K562 (cell line): ENCODE data around the gene ARIH1. TPM values are rescaled to one million over a fixed set of nuclear protein-coding genes. Genes with fewer than 3 reads are reported as not detected.
A peak's percentile ranks its signal among the peaks of the same experiment; 100 is the strongest.
"Not testable (repeated sequence)": the region's sequence is repeated elsewhere in the genome, so short reads cannot be mapped to it uniquely, and the experiment has no call there.

Source experiments
- ATAC-seq: fragments of 200-7000 bp; cut with Tn5 transposase; 3 replicates; pipeline ENCODE4 v1.9.1; 2020; ENCODE audit warnings: moderate library complexity
- BruUV-seq: library from RNA; stranded (reverse); fragments of 400-500 nt; replicated peaks from 2 replicates; lab custom pipeline; 2021; lab: Mats Ljungman, UMichigan
- CTCF ChIA-PET: fragments of 300-600 bp; formaldehyde crosslinking; extraction: SDS; loops from one replicate; lab custom pipeline; 2021; ENCODE audit warnings: low intra/inter-chr PET ratio; lab: Yijun Ruan, JAX
- POLR2A ChIA-PET: fragments of 300-600, 350-650 bp; sonication (Branson Sonifier 250); formaldehyde crosslinking; extraction: SDS; loops from one replicate; lab custom pipeline; 2021; ENCODE audit warnings: antibody characterized with exemption, inconsistent platforms; lab: Yijun Ruan, JAX
- DNase-seq, 4 experiments: peaks; one replicate each; pipeline versions ENCODE4 v3.0.0 to v3.0.0-alpha.2; 2011 to 2018; ENCODE audit warnings: low spot score in 3 of 4, mixed read lengths in 3 of 4; ENCODE audit errors: extremely low read depth in 1 of 4
- FAIRE-seq: peaks from 2 replicates; lab custom pipeline; 2011; peaks lifted over from hg19 to GRCh38; lab: Jason Lieb, UNC
- H2AFZ ChIP-seq: 2 replicates; pipeline ENCODE4 v1.6.0; 2011; ENCODE audit warnings: low read depth, low read length, control low read depth, inconsistent platforms
- H3K27ac ChIP-seq: fragments of 200-600 bp; 3 replicates; pipeline ENCODE4 v1.8.0; 2011; ENCODE audit warnings: low read depth, mild to moderate bottlenecking, control low read depth, inconsistent platforms, low read length, moderate library complexity, mixed read lengths; ENCODE audit errors: extremely low read depth
- H3K27me3 ChIP-seq, 2 experiments: fragments of 300-600 bp in 1 of 2; 2 replicates in 1 of 2; 3 replicates in 1 of 2; pipeline versions ENCODE4 v1.6.0 to v1.8.0; 2011; ENCODE audit warnings: inconsistent platforms in 2 of 2, low read length in 2 of 2, mild to moderate bottlenecking in 1 of 2, mixed read lengths in 1 of 2, moderate library complexity in 1 of 2; ENCODE audit not compliant: control insufficient read depth in 2 of 2, insufficient read depth in 2 of 2
- H3K36me3 ChIP-seq: fragments of 300-600 bp; 3 replicates; pipeline ENCODE4 v1.8.0; 2011; ENCODE audit warnings: mild to moderate bottlenecking, low read length, inconsistent platforms; ENCODE audit not compliant: control insufficient read depth, insufficient read depth
- H3K4me1 ChIP-seq, 2 experiments: fragments of 200-600 bp in 1 of 2; replicated peaks in 1 of 2; 2 replicates in 1 of 2; 3 replicates in 1 of 2; pipeline versions ENCODE4 v1.5.1 to v1.8.0; 2011; ENCODE audit warnings: inconsistent platforms in 2 of 2, low read length in 2 of 2, mild to moderate bottlenecking in 1 of 2, mixed read lengths in 1 of 2, moderate library complexity in 1 of 2; ENCODE audit not compliant: control insufficient read depth in 2 of 2, insufficient read depth in 2 of 2
- H3K4me2 ChIP-seq: 2 replicates; pipeline ENCODE4 v1.6.1; 2011; ENCODE audit warnings: low read length, control low read depth, inconsistent platforms, mixed read lengths; ENCODE audit not compliant: insufficient read depth
- H3K4me3 ChIP-seq: fragments of 200-600 bp; sonication (generic), shearing (Covaris generic); 2 replicates; pipeline ENCODE4 v1.5.1; 2016; ENCODE audit warnings: control low read depth, inconsistent platforms
- H3K79me2 ChIP-seq: fragments of 200-600 bp; 3 replicates; pipeline ENCODE4 v1.8.0; 2011; ENCODE audit warnings: low read length, inconsistent platforms; ENCODE audit not compliant: control insufficient read depth, insufficient read depth
- H3K9ac ChIP-seq, 2 experiments: 2 replicates each; pipeline versions ENCODE4 v1.6.0 to v1.6.1; 2011; ENCODE audit warnings: low read depth in 2 of 2, low read length in 2 of 2, control low read depth in 1 of 2, inconsistent platforms in 1 of 2, mild to moderate bottlenecking in 1 of 2, mixed read lengths in 1 of 2; ENCODE audit not compliant: insufficient read depth in 1 of 2
- H3K9me1 ChIP-seq: one replicate; pipeline ENCODE4 v1.6.0; 2011; ENCODE audit warnings: inconsistent platforms, mild to moderate bottlenecking, low read length, moderate library complexity; ENCODE audit not compliant: control insufficient read depth, insufficient read depth
- H3K9me3 ChIP-seq: replicated peaks from 2 replicates; pipeline ENCODE4 v1.5.1; 2011; ENCODE audit warnings: low read depth, low read length, inconsistent platforms; ENCODE audit not compliant: control insufficient read depth, insufficient read depth
- H4K20me1 ChIP-seq: replicated peaks from 2 replicates; pipeline ENCODE4 v1.6.1; 2011; ENCODE audit warnings: low read length, inconsistent platforms, mixed read lengths; ENCODE audit not compliant: control insufficient read depth, insufficient read depth
- WGBS: fragments of 100-300 bp; shearing (Covaris generic); methylation state at CpG from one replicate; pipeline ENCODE4 v1.1.6; 2016; ENCODE audit warnings: low coverage, mixed read lengths; ENCODE audit not compliant: insufficient coverage; ENCODE audit errors: missing lambda C conversion rate; 5-methylcytosine and 5-hydroxymethylcytosine counted together
- in situ Hi-C: fragments of 300-500 bp; cut with MboI; formaldehyde crosslinking; loops from 4 replicates; pipeline ENCODE4 v1.15.0; 2018; ENCODE audit warnings: inconsistent platforms, mixed read lengths
- intact Hi-C: fragments of 100-400 bp; cut with micrococcal nuclease; formaldehyde crosslinking; loops from 2 replicates; pipeline ENCODE4 v1.14.2; 2022
- microRNA counts: library from miRNA; unstranded; fragments of <30 nt; microRNA quantifications from one replicate; lab custom pipeline; 2016
- polyA plus RNA-seq, 8 experiments: library from polyadenylated mRNA; depleted of rRNA in 4 of 8; stranded (reverse) in 5 of 8; unstranded in 3 of 8; fragments of >200 nt; fragmentation: Nextera tagmentation in 2 of 8; fragmentation: Illumina TruSeq in 1 of 8; extraction: Ambion mirVana in 2 of 8; extraction: Trizol in 1 of 8; gene quantifications; 2 replicates each; pipeline versions ENCODE4 v1.2.1 to v1.2.3, GENCODE V29; 2011 to 2014; ENCODE audit warnings: inconsistent platforms in 1 of 8, missing spikeins in 1 of 8
- total RNA-seq, 7 experiments: library from RNA; depleted of rRNA in 6 of 7; stranded (reverse); fragments of >200 nt in 6 of 7; fragmentation: Illumina TruSeq in 2 of 7; extraction: Trizol in 2 of 7; gene quantifications; 2 replicates each; pipeline versions ENCODE4 v1.2.1 to v1.2.3, GENCODE V29; 2011 to 2021; ENCODE audit warnings: low replicate concordance in 1 of 7

Gene ARIH1
- total and polyA plus RNA-seq, 9 of the 15 experiments (the other 6 are each of a cell fraction or from before 2014, with no cell fraction given) = 17.7 to 125 (median 31.4) TPM

DNA sequence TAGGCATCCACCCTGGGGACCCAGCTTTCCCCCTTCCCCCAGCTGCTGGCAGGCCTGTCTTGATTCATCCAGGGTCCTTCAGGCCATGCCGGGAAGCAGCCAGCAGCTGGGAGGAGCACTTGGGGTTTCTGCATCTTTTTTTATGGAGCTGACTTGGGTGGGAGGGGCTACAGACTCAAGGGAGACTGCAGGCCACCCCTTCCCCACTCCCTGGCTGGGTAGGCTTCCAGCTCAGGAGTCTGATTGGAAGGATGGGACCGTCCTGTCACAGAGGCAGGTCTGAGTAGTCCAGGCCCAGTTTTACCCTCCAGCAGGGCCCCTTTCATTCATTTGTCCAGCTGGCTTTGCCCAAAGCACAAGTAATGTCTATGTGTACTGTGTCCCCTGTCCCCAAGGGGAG is 168.1 kb downstream of the ARIH1 start:
- in situ Hi-C loops = loop anchor here (25.0 kb wide), 1 partner anchor 1645 kb away; no protein-coding TSS in a partner anchor
- CTCF ChIA-PET, FAIRE-seq: not testable (repeated sequence)

DNA sequence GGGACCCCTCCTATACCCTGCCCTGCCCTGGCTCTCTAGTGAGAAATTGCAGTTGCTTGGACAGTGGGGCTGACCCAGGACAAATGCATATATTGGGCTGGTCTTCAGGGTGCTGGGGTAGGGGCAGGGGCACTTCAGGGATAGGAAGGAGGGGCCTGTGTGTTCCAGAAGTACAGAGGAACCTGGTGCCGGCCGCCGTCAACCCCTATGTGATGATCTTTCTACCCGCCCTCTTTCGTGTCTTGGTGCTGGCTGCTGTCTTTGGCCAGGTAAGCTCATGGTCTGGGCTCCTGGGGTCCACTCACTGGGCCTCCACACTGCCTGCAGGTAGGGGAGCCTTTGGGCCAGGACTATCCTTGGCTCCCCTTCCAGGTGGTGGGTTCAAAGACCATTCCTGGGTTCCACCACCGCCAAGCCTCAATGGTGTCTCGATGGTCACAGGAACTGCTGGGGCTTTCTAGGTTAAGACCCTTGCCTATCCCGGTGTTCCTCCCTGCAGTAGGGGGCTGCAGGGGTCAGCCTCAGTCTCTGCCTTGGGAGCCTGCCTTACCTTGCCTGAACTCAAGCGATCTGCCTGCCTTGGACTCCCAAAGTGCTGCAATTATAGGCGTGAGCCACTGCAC is 174.6 kb downstream of the ARIH1 start:
- DNase-seq, H4K20me1 ChIP-seq, H3K4me3 ChIP-seq, BruUV-seq, H3K79me2 ChIP-seq, FAIRE-seq, H3K9me3 ChIP-seq, H3K27ac ChIP-seq, intact Hi-C loops, H3K27me3 ChIP-seq, H2AFZ ChIP-seq, H3K9ac ChIP-seq, H3K9me1 ChIP-seq, ATAC-seq, H3K4me1 ChIP-seq, H3K36me3 ChIP-seq, POLR2A ChIA-PET, H3K4me2 ChIP-seq, CTCF ChIA-PET: not testable (repeated sequence)
- in situ Hi-C loops = loop anchor here (25.0 kb wide), 1 partner anchor 1639 kb away; no protein-coding TSS in a partner anchor
- WGBS = 2% methylated on average over 8 of the region's 10 CpGs

More for the DNA sequence above, 168.1 kb downstream of the ARIH1 start:
- H3K9me1 ChIP-seq, H3K27ac ChIP-seq, H3K4me1 ChIP-seq, H4K20me1 ChIP-seq, ATAC-seq, H3K4me3 ChIP-seq, H3K36me3 ChIP-seq, intact Hi-C loops, H3K27me3 ChIP-seq, H3K9me3 ChIP-seq, H3K4me2 ChIP-seq, H3K9ac ChIP-seq, H3K79me2 ChIP-seq, DNase-seq, POLR2A ChIA-PET, H2AFZ ChIP-seq, BruUV-seq: not testable (repeated sequence)
- no CpG with 5 or more reads among the region's 2 CpGs for WGBS

MicroRNA genes within 50 kb of the gene (microRNA counts, 767-probe panel; counts per million panel counts)
- microRNA hsa-miR-630 (lab: Ali Mortazavi, UCI) = 2,073 counts per million, percentile 54 among the panel's probes with 10 or more counts

Other genes starting within 250 kb of the ARIH1 start
Only the 7 nearest of the 8 such genes appear.
- gene PARP6, start 201.8 kb upstream of the ARIH1 start, total RNA-seq (2014; rRNA removed) = 24.1 and 24.9 TPM in 2 replicates
- 26.3 and 28.3 TPM in 2 replicates for gene PARP6, start 201.8 kb upstream of the ARIH1 start, total RNA-seq (2014; rRNA removed; fragmentation: Illumina TruSeq; extraction: Trizol)
- 25.2 and 27.8 TPM in 2 replicates for gene PARP6, start 201.8 kb upstream of the ARIH1 start, total RNA-seq (2015; rRNA removed; fragmentation: Illumina TruSeq; extraction: Trizol)
- gene PARP6, start 201.8 kb upstream of the ARIH1 start, total RNA-seq (2021) = 35.0 and 42.9 TPM in 2 replicates
- gene PARP6, start 201.8 kb upstream of the ARIH1 start, polyA plus RNA-seq (2011; rRNA removed) = 83.2 and 105 TPM in 2 replicates
- 34.4 and 41.7 TPM in 2 replicates for gene PARP6, start 201.8 kb upstream of the ARIH1 start, polyA plus RNA-seq (2014; fragmentation: Illumina TruSeq; extraction: Trizol)
- 10 to 100 TPM; 14.8 to 18.9 TPM for gene PARP6, start 201.8 kb upstream of the ARIH1 start, polyA plus RNA-seq (2014; fragmentation: Nextera tagmentation; extraction: Ambion mirVana)
- 39.3 and 43.4 TPM in 2 replicates for gene PARP6, start 201.8 kb upstream of the ARIH1 start, polyA plus RNA-seq (2014; rRNA removed)
- gene CELF6, start 154.2 kb upstream of the ARIH1 start, total RNA-seq (2014; rRNA removed) = 0.04 TPM in 1 of 2 replicates, not detected in the other
- gene CELF6, start 154.2 kb upstream of the ARIH1 start, total RNA-seq (2014; rRNA removed; fragmentation: Illumina TruSeq; extraction: Trizol) = not detected in 2 replicates
- 0.08 TPM in 1 of 2 replicates, not detected in the other for gene CELF6, start 154.2 kb upstream of the ARIH1 start, total RNA-seq (2015; rRNA removed; fragmentation: Illumina TruSeq; extraction: Trizol)
- gene CELF6, start 154.2 kb upstream of the ARIH1 start, total RNA-seq (2021) = not detected in 2 replicates
- gene CELF6, start 154.2 kb upstream of the ARIH1 start, polyA plus RNA-seq (2011; rRNA removed) = 0.03 TPM in 1 of 2 replicates, not detected in the other
- not detected in 2 replicates for gene CELF6, start 154.2 kb upstream of the ARIH1 start, polyA plus RNA-seq (2014; fragmentation: Illumina TruSeq; extraction: Trizol)
- gene CELF6, start 154.2 kb upstream of the ARIH1 start, polyA plus RNA-seq (2014; fragmentation: Nextera tagmentation; extraction: Ambion mirVana) = under 1 TPM in 1 of 2 experiments, not detected in 1; 0.01 TPM
- 0.11 TPM in 1 of 2 replicates, not detected in the other for gene CELF6, start 154.2 kb upstream of the ARIH1 start, polyA plus RNA-seq (2014; rRNA removed)
- 47.1 and 48.2 TPM in 2 replicates for gene HEXA, start 98.3 kb upstream of the ARIH1 start, total RNA-seq (2014; rRNA removed)
- gene HEXA, start 98.3 kb upstream of the ARIH1 start, total RNA-seq (2014; rRNA removed; fragmentation: Illumina TruSeq; extraction: Trizol) = 57.4 and 58.3 TPM in 2 replicates
- 84.4 and 85.9 TPM in 2 replicates for gene HEXA, start 98.3 kb upstream of the ARIH1 start, total RNA-seq (2015; rRNA removed; fragmentation: Illumina TruSeq; extraction: Trizol)
- 81.9 and 82.1 TPM in 2 replicates for gene HEXA, start 98.3 kb upstream of the ARIH1 start, total RNA-seq (2021)
- gene HEXA, start 98.3 kb upstream of the ARIH1 start, polyA plus RNA-seq (2011; rRNA removed) = 134 and 136 TPM in 2 replicates
- 68.9 and 70.0 TPM in 2 replicates for gene HEXA, start 98.3 kb upstream of the ARIH1 start, polyA plus RNA-seq (2014; fragmentation: Illumina TruSeq; extraction: Trizol)
- 10 to 100 TPM; 22.2 to 64.3 TPM for gene HEXA, start 98.3 kb upstream of the ARIH1 start, polyA plus RNA-seq (2014; fragmentation: Nextera tagmentation; extraction: Ambion mirVana)
- gene HEXA, start 98.3 kb upstream of the ARIH1 start, polyA plus RNA-seq (2014; rRNA removed) = 72.9 and 90.3 TPM in 2 replicates
- gene TMEM202, start 76.0 kb upstream of the ARIH1 start, total RNA-seq (2014; rRNA removed) = not detected in 2 replicates
- gene TMEM202, start 76.0 kb upstream of the ARIH1 start, total RNA-seq (2014; rRNA removed; fragmentation: Illumina TruSeq; extraction: Trizol) = not detected in 2 replicates
- gene TMEM202, start 76.0 kb upstream of the ARIH1 start, total RNA-seq (2015; rRNA removed; fragmentation: Illumina TruSeq; extraction: Trizol) = not detected in 2 replicates
- not detected in 2 replicates for gene TMEM202, start 76.0 kb upstream of the ARIH1 start, total RNA-seq (2021)
- not detected in 2 replicates for gene TMEM202, start 76.0 kb upstream of the ARIH1 start, polyA plus RNA-seq (2011; rRNA removed)
- gene TMEM202, start 76.0 kb upstream of the ARIH1 start, polyA plus RNA-seq (2014; fragmentation: Illumina TruSeq; extraction: Trizol) = not detected in 2 replicates
- not detected for gene TMEM202, start 76.0 kb upstream of the ARIH1 start, polyA plus RNA-seq (2014; fragmentation: Nextera tagmentation; extraction: Ambion mirVana)
- gene TMEM202, start 76.0 kb upstream of the ARIH1 start, polyA plus RNA-seq (2014; rRNA removed) = not detected in 2 replicates
- gene GOLGA6B, start 180.4 kb downstream of the ARIH1 start, total RNA-seq (2014; rRNA removed) = not detected in 2 replicates
- gene GOLGA6B, start 180.4 kb downstream of the ARIH1 start, total RNA-seq (2014; rRNA removed; fragmentation: Illumina TruSeq; extraction: Trizol) = not detected in 2 replicates
- not detected in 2 replicates for gene GOLGA6B, start 180.4 kb downstream of the ARIH1 start, total RNA-seq (2015; rRNA removed; fragmentation: Illumina TruSeq; extraction: Trizol)
- not detected in 2 replicates for gene GOLGA6B, start 180.4 kb downstream of the ARIH1 start, total RNA-seq (2021)
- gene GOLGA6B, start 180.4 kb downstream of the ARIH1 start, polyA plus RNA-seq (2011; rRNA removed) = not detected in 2 replicates
- not detected in 2 replicates for gene GOLGA6B, start 180.4 kb downstream of the ARIH1 start, polyA plus RNA-seq (2014; fragmentation: Illumina TruSeq; extraction: Trizol)
- gene GOLGA6B, start 180.4 kb downstream of the ARIH1 start, polyA plus RNA-seq (2014; fragmentation: Nextera tagmentation; extraction: Ambion mirVana) = not detected
- not detected in 2 replicates for gene GOLGA6B, start 180.4 kb downstream of the ARIH1 start, polyA plus RNA-seq (2014; rRNA removed)
- gene HIGD2B, start 211.9 kb downstream of the ARIH1 start, total RNA-seq (2014; rRNA removed) = 0.14 and 0.41 TPM in 2 replicates
- gene HIGD2B, start 211.9 kb downstream of the ARIH1 start, total RNA-seq (2014; rRNA removed; fragmentation: Illumina TruSeq; extraction: Trizol) = not detected in 2 replicates
- 0.18 TPM in 1 of 2 replicates, not detected in the other for gene HIGD2B, start 211.9 kb downstream of the ARIH1 start, total RNA-seq (2015; rRNA removed; fragmentation: Illumina TruSeq; extraction: Trizol)
- gene HIGD2B, start 211.9 kb downstream of the ARIH1 start, total RNA-seq (2021) = 0.22 TPM in 1 of 2 replicates, not detected in the other
- not detected in 2 replicates for gene HIGD2B, start 211.9 kb downstream of the ARIH1 start, polyA plus RNA-seq (2011; rRNA removed)
- not detected in 2 replicates for gene HIGD2B, start 211.9 kb downstream of the ARIH1 start, polyA plus RNA-seq (2014; fragmentation: Illumina TruSeq; extraction: Trizol)
- gene HIGD2B, start 211.9 kb downstream of the ARIH1 start, polyA plus RNA-seq (2014; fragmentation: Nextera tagmentation; extraction: Ambion mirVana) = under 1 TPM in 1 of 2 experiments, not detected in 1; 0.04 TPM
- gene HIGD2B, start 211.9 kb downstream of the ARIH1 start, polyA plus RNA-seq (2014; rRNA removed) = not detected in 2 replicates
- gene BBS4, start 211.9 kb downstream of the ARIH1 start, total RNA-seq (2014; rRNA removed) = 33.7 and 36.4 TPM in 2 replicates
- gene BBS4, start 211.9 kb downstream of the ARIH1 start, total RNA-seq (2014; rRNA removed; fragmentation: Illumina TruSeq; extraction: Trizol) = 33.2 and 38.2 TPM in 2 replicates
- 22.8 and 25.1 TPM in 2 replicates for gene BBS4, start 211.9 kb downstream of the ARIH1 start, total RNA-seq (2015; rRNA removed; fragmentation: Illumina TruSeq; extraction: Trizol)
- gene BBS4, start 211.9 kb downstream of the ARIH1 start, total RNA-seq (2021) = 26.2 and 29.0 TPM in 2 replicates
- gene BBS4, start 211.9 kb downstream of the ARIH1 start, polyA plus RNA-seq (2011; rRNA removed) = 58.5 and 72.0 TPM in 2 replicates
- gene BBS4, start 211.9 kb downstream of the ARIH1 start, polyA plus RNA-seq (2014; fragmentation: Illumina TruSeq; extraction: Trizol) = 38.8 and 50.0 TPM in 2 replicates
- 10 to 100 TPM; 61.3 to 80.7 TPM for gene BBS4, start 211.9 kb downstream of the ARIH1 start, polyA plus RNA-seq (2014; fragmentation: Nextera tagmentation; extraction: Ambion mirVana)
- 34.3 and 38.9 TPM in 2 replicates for gene BBS4, start 211.9 kb downstream of the ARIH1 start, polyA plus RNA-seq (2014; rRNA removed)